ENCODE data around the gene NFATC2. TPM values are rescaled to one million over a fixed set of nuclear protein-coding genes. Genes with fewer than 3 reads are reported as not detected.

NFATC2 gene
- total RNA-seq, 1 donor from 2014 or later, result 7.6 TPM

GRCh38 chr20:51360451-51361201 lies 181.9 kb downstream of the NFATC2 start:
- TF ChIP-seq CTCF (IDR thresholded peaks at IDR 0.05), result no peak
- H3K36me3 ChIP-seq, result no peaks in the 10 kb centered on the region
- DNase-seq (peak; percentile 47), ATAC-seq (no peak)
- H3K27me3 ChIP-seq, result no peaks in the 10 kb centered on the region
- H3K4me3 ChIP-seq, result no peak overlapping the region
- H3K27ac ChIP-seq, result no peak overlapping the region
- peaks cover 7% of the 10 kb centered on the region for H3K9me3 ChIP-seq
- H3K4me1 ChIP-seq, result no peaks in the 10 kb centered on the region
- intact Hi-C loops (cut with DNase I), result no loop called here

- ATAC-seq (no peak), DNase-seq (peak; percentile 20)
- Histone ChIP-seq H3K27ac (no peak overlapping the region), H3K36me3 (no peaks in the 10 kb centered on the region), H3K27me3 (no peaks in the 10 kb centered on the region), H3K4me1 (no peaks in the 10 kb centered on the region), H3K9me3 (peaks cover 7% of the 10 kb centered on the region), H3K4me3 (no peak overlapping the region)
- TF ChIP-seq CTCF (IDR thresholded peaks at IDR 0.05), result no peak
- intact Hi-C loops (cut with DNase I), result no loop called here
These were observed 182.6 kb downstream of the NFATC2 start for GRCh38 chr20:51359947-51360346.

GRCh38 chr20:51359401-51359800 lies 183.1 kb downstream of the NFATC2 start:
- no peak for TF ChIP-seq CTCF (IDR thresholded peaks at IDR 0.05)
- no peaks in the 10 kb centered on the region for H3K36me3 ChIP-seq
- H3K9me3 ChIP-seq, result peaks cover 7% of the 10 kb centered on the region
- intact Hi-C loops (cut with DNase I), result no loop called here
- peak; percentile 12 for DNase-seq
- H3K27ac ChIP-seq, result no peak overlapping the region
- no peak overlapping the region for H3K4me3 ChIP-seq
- H3K4me1 ChIP-seq, result no peaks in the 10 kb centered on the region
- no peaks in the 10 kb centered on the region for H3K27me3 ChIP-seq
- ATAC-seq, result no peak

GRCh38 chr20:51358032-51358724 lies 184.3 kb downstream of the NFATC2 start:
- TF ChIP-seq CTCF (IDR thresholded peaks at IDR 0.05), result no peak
- H3K4me3 ChIP-seq, result no peak overlapping the region
- no peaks in the 10 kb centered on the region for H3K36me3 ChIP-seq
- intact Hi-C loops (cut with DNase I), result no loop called here
- DNase-seq (no peak), ATAC-seq (no peak)
- H3K4me1 ChIP-seq, result no peaks in the 10 kb centered on the region
- H3K27me3 ChIP-seq, result no peaks in the 10 kb centered on the region
- H3K9me3 ChIP-seq, result no peaks in the 10 kb centered on the region
- H3K27ac ChIP-seq, result no peak overlapping the region

- no peaks in the 10 kb centered on the region for H3K36me3 ChIP-seq
- no peaks in the 10 kb centered on the region for H3K9me3 ChIP-seq
- no peaks in the 10 kb centered on the region for H3K4me1 ChIP-seq
- H3K27me3 ChIP-seq, result no peaks in the 10 kb centered on the region
- DNase-seq (no peak), ATAC-seq (no peak)
- TF ChIP-seq CTCF (IDR thresholded peaks at IDR 0.05), result no peak
- intact Hi-C loops (cut with DNase I), result no loop called here
- no peak overlapping the region for H3K4me3 ChIP-seq
- no peak overlapping the region for H3K27ac ChIP-seq
These were observed 185.0 kb downstream of the NFATC2 start for GRCh38 chr20:51357543-51357942.

Data from upper lobe of right lung (tissue), 1 donor.